Neural progenitor cell (in vitro differentiated cells): Measurements from ENCODE around the gene HPSE2. TPM values are rescaled to one million over a fixed set of nuclear protein-coding genes. Genes with fewer than 3 reads are reported as not detected.

Source experiments
- DNase-seq: peaks from one replicate; pipeline ENCODE4 v3.0.0-alpha.2; 2016; ENCODE audit warnings: low spot score
- H2AFZ ChIP-seq: fragments of 200-600 bp; sonication (generic); replicated peaks from 2 replicates; pipeline ENCODE4 v1.6.1; 2016; ENCODE audit warnings: antibody characterized with exemption
- H3F3A ChIP-seq: fragments of 200-600 bp; sonication (generic); 2 replicates; pipeline ENCODE4 v1.6.1; 2016; ENCODE audit warnings: antibody characterized with exemption, low read depth
- H3K27ac ChIP-seq: fragments of 200-600 bp; sonication (generic); 2 replicates; pipeline ENCODE4 v1.5.1; 2016; ENCODE audit warnings: mild to moderate bottlenecking
- H3K27me3 ChIP-seq: fragments of 200-600 bp; sonication (generic); 2 replicates; pipeline ENCODE4 v1.6.1; 2016; ENCODE audit warnings: mild to moderate bottlenecking, moderate library complexity
- H3K36me3 ChIP-seq: fragments of 200-600 bp; sonication (generic); 2 replicates; pipeline ENCODE4 v1.5.1; 2016
- H3K4me1 ChIP-seq: fragments of 200-600 bp; sonication (generic); 2 replicates; pipeline ENCODE4 v1.6.1; 2016; ENCODE audit warnings: mixed run types
- H3K4me2 ChIP-seq: fragments of 200-600 bp; sonication (generic); 2 replicates; pipeline ENCODE4 v1.6.1; 2016
- H3K4me3 ChIP-seq: fragments of 200-600 bp; sonication (generic); 2 replicates; pipeline ENCODE4 v1.5.1; 2016
- H3K79me2 ChIP-seq: fragments of 200-600 bp; sonication (generic); 2 replicates; pipeline ENCODE4 v1.6.1; 2016; ENCODE audit warnings: low read depth
- H3K9ac ChIP-seq: fragments of 200-600 bp; sonication (generic); 2 replicates; pipeline ENCODE4 v1.6.1; 2016
- H3K9me3 ChIP-seq: fragments of 200-600 bp; sonication (generic); 2 replicates; pipeline ENCODE4 v1.5.1; 2016; ENCODE audit warnings: low read depth
- H4K20me1 ChIP-seq: fragments of 200-600 bp; sonication (generic); 2 replicates; pipeline ENCODE4 v1.6.1; 2016; ENCODE audit warnings: low read depth
- H3K27ac Mint-ChIP-seq: 3 replicates; pipeline ENCODE4 v1.8.0; 2021; ENCODE audit warnings: mixed read lengths
- H3K27me3 Mint-ChIP-seq: 2 replicates; pipeline ENCODE4 v1.8.0; 2022; ENCODE audit warnings: low read depth, mild to moderate bottlenecking, inconsistent platforms, moderate library complexity, mixed read lengths; ENCODE audit not compliant: insufficient read depth
- H3K36me3 Mint-ChIP-seq: 3 replicates; pipeline ENCODE4 v1.8.0; 2021; ENCODE audit warnings: mixed read lengths
- H3K4me1 Mint-ChIP-seq: 3 replicates; pipeline ENCODE4 v1.8.0; 2021; ENCODE audit warnings: mixed read lengths
- H3K4me3 Mint-ChIP-seq: 3 replicates; pipeline ENCODE4 v1.8.0; 2021; ENCODE audit warnings: mild to moderate bottlenecking, moderate library complexity, mixed read lengths
- H3K9me3 Mint-ChIP-seq: 3 replicates; pipeline ENCODE4 v1.8.0; 2020; ENCODE audit warnings: mixed read lengths
- CTCF ChIP-seq: fragments of 200-600 bp; sonication (generic); IDR thresholded peaks from 2 replicates; pipeline ENCODE4 v1.5.1; 2017; ENCODE audit warnings: antibody characterized with exemption, mild to moderate bottlenecking
- EZH2 ChIP-seq: fragments of 200-600 bp; sonication (generic); IDR thresholded peaks from 2 replicates; pipeline ENCODE4 v1.6.1; 2017; ENCODE audit warnings: antibody characterized with exemption, mild to moderate bottlenecking, moderate library complexity
- EZH2phosphoT487 ChIP-seq: fragments of 200-600 bp; sonication (generic); IDR thresholded peaks from 2 replicates; pipeline ENCODE4 v1.6.1; 2017; ENCODE audit warnings: antibody characterized with exemption
- total RNA-seq: library from RNA; depleted of rRNA; stranded (reverse); fragments of >200 nt; gene quantifications from 2 replicates; pipeline ENCODE4 v1.2.3, GENCODE V29; 2015; ENCODE audit warnings: low replicate concordance

The HPSE2 gene
- total RNA-seq, 1 donor from 2014 or later: 3.4 TPM

DNA sequence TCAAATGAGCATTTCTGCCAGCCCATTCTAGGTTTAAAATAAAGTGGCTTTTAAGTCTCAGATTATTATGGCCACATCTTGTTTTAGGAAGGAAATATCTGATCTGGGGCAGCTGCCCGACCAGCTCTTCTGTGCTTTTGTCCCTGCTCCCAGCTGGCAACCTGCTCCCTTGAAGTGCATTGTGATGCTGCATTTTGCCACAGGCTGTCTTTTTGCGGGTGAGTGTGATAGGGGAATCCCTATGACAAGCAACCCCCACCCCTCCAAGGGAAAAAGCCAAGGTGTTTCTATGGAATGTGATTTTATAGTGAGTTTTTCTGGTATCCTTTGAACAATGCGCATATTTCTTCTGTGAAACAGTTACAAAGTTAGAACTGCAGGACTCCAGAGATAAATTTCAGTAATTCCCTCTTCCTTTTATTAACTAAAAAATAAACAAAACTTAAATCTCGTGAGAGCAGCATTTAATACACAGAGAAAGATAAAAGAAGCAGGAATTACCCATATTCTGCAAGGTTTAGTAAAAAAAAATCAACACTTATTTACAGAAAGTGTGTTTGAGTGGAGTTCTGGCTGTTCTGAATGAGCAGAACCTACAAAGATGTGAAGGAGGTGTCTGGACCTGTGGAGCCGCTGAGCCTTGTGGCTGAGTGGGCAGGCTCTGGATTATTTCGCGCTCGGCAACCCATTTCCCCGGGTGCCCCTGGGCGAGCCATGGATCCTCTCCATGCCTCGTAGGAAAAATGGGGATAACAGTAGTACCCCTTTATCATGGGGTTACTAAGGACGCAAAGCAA lies 778.8 kb downstream of the HPSE2 start:
- H3K9me3 Mint-ChIP-seq: no peaks in the 10 kb centered on the region
- no peak overlapping the region for H3K27ac Mint-ChIP-seq
- Histone ChIP-seq H3K9ac (no peak overlapping the region), H3K9me3 (no peaks in the 10 kb centered on the region), H3K4me1 (peaks cover 28% of the 10 kb centered on the region), H3F3A (peaks cover 30% of the 10 kb centered on the region), H3K27ac (no peak overlapping the region), H3K4me3 (no peak overlapping the region), H3K79me2 (no peaks in the 10 kb centered on the region), H4K20me1 (no peaks in the 10 kb centered on the region), H3K36me3 (no peaks in the 10 kb centered on the region), H3K4me2 (peak overlapping the region; percentile 25), H2AFZ (no peak overlapping the region), H3K27me3 (peaks cover 19% of the 10 kb centered on the region)
- no peaks in the 10 kb centered on the region for H3K36me3 Mint-ChIP-seq
- TF ChIP-seq CTCF: no peak
- no peak for TF ChIP-seq EZH2phosphoT487
- no peak for TF ChIP-seq EZH2
- DNase-seq: peak; percentile 26
- H3K4me1 Mint-ChIP-seq: peaks cover 32% of the 10 kb centered on the region
- H3K4me3 Mint-ChIP-seq: peak overlapping the region; percentile 44
- H3K27me3 Mint-ChIP-seq: peaks cover 5% of the 10 kb centered on the region

- no peaks in the 10 kb centered on the region for H3K36me3 ChIP-seq
- H2AFZ ChIP-seq: no peak overlapping the region
- H3K9me3 ChIP-seq: no peaks in the 10 kb centered on the region
- no peak overlapping the region for H3K4me3 Mint-ChIP-seq
- H3K4me3 ChIP-seq: no peak overlapping the region
- TF ChIP-seq CTCF (no peak), EZH2phosphoT487 (no peak), EZH2 (no peak)
- no peaks in the 10 kb centered on the region for H3K9me3 Mint-ChIP-seq
- no peak overlapping the region for H3K27ac Mint-ChIP-seq
- no peaks in the 10 kb centered on the region for H3K79me2 ChIP-seq
- no peaks in the 10 kb centered on the region for H4K20me1 ChIP-seq
- peaks cover 30% of the 10 kb centered on the region for H3F3A ChIP-seq
- peaks cover 19% of the 10 kb centered on the region for H3K27me3 ChIP-seq
- no peaks in the 10 kb centered on the region for H3K36me3 Mint-ChIP-seq
- H3K9ac ChIP-seq: no peak overlapping the region
- H3K4me1 Mint-ChIP-seq: peaks cover 32% of the 10 kb centered on the region
- H3K27ac ChIP-seq: no peak overlapping the region
- H3K4me2 ChIP-seq: peak overlapping the region; percentile 25
- peaks cover 5% of the 10 kb centered on the region for H3K27me3 Mint-ChIP-seq
- DNase-seq: peak; percentile 45
- H3K4me1 ChIP-seq: peaks cover 28% of the 10 kb centered on the region
Observed at GRCh38 chr10:98456043-98456570, 779.5 kb downstream of the HPSE2 start.

DNA sequence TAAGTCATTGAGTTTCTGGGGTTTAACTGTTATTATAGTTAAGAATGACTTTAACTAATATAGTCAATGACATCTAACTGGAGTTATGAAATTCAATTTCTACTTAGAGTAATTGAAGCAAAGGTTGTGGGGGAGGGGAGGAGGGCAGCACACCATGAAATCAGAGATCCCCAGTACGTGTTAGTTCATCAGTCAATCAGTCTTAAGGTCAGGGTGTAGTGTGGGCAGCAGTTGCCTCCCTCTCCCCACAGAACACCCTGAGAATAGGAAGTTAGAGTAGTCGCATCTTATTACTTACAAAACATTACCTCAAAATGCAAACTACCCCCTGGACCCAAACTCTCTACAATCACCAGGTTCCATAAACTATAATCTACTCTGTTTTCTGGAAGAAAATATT lies 781.9 kb downstream of the HPSE2 start:
- Histone ChIP-seq H3K27ac (no peak overlapping the region), H3K9ac (no peak overlapping the region), H3K79me2 (no peaks in the 10 kb centered on the region), H3K4me2 (no peak overlapping the region), H3F3A (peaks cover 30% of the 10 kb centered on the region), H4K20me1 (no peaks in the 10 kb centered on the region), H3K9me3 (no peaks in the 10 kb centered on the region), H3K4me3 (no peak overlapping the region), H3K27me3 (peaks cover 17% of the 10 kb centered on the region), H3K36me3 (no peaks in the 10 kb centered on the region), H2AFZ (no peak overlapping the region), H3K4me1 (peaks cover 28% of the 10 kb centered on the region)
- H3K27me3 Mint-ChIP-seq: peaks cover 3% of the 10 kb centered on the region
- H3K9me3 Mint-ChIP-seq: no peaks in the 10 kb centered on the region
- H3K27ac Mint-ChIP-seq: no peak overlapping the region
- no peak for DNase-seq
- H3K4me3 Mint-ChIP-seq: no peak overlapping the region
- no peaks in the 10 kb centered on the region for H3K36me3 Mint-ChIP-seq
- H3K4me1 Mint-ChIP-seq: peaks cover 26% of the 10 kb centered on the region
- TF ChIP-seq EZH2phosphoT487 (no peak), CTCF (no peak), EZH2 (no peak)
